GM11168 (cell line): ENCODE results near the gene P2RX5.
"Not testable (repeated sequence)": the region's sequence is repeated elsewhere in the genome, so short reads cannot be mapped to it uniquely, and the experiment has no call there.

ENCODE experiments used
- in situ Hi-C: fragments of 300-500 bp; cut with MboI; formaldehyde crosslinking; loops from one replicate; pipeline ENCODE4 v1.12.0; 2022; ENCODE audit warnings: low sequenced_read_pairs; ENCODE audit not compliant: unreplicated experiment

P2RX5 gene, protein sequence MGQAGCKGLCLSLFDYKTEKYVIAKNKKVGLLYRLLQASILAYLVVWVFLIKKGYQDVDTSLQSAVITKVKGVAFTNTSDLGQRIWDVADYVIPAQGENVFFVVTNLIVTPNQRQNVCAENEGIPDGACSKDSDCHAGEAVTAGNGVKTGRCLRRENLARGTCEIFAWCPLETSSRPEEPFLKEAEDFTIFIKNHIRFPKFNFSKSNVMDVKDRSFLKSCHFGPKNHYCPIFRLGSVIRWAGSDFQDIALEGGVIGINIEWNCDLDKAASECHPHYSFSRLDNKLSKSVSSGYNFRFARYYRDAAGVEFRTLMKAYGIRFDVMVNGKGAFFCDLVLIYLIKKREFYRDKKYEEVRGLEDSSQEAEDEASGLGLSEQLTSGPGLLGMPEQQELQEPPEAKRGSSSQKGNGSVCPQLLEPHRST

DNA sequence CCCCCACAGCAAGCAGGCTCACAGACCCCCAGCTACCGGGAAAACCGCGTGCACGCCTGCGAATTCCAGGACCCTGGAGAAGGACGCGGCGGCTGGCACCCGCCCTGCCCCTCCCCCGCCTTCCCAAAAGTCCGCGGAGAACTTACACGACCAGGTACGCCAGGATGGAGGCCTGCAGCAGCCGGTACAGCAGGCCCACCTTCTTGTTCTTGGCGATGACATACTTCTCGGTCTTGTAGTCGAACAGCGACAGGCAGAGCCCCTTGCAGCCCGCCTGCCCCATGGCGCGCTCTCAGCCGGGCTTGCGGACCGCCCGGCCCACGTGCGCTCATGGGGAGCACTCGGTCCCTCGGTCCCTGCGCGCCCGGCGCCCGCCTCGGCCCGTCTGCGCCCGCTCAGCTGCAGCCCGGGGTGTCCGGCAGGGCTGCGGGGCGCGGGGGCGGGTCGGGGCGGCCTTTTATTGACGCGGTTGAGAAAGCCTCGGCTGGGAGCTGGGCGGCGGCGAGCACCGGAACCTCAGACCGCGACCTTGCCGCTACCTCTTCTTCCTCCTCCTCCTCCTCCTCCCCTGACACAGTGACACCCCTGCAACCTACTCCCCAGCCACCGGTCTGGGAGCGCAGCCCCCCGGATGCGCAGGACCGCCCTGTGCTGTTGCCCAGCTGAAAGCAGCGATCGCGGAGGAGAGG, at the start of gene P2RX5:
P2RX5 (minus strand) TSS at position 433 of the 689 bp plus-strand sequence; CDS start at position 283, 150 bp downstream.
- in situ Hi-C loops = no loop called here

DNA sequence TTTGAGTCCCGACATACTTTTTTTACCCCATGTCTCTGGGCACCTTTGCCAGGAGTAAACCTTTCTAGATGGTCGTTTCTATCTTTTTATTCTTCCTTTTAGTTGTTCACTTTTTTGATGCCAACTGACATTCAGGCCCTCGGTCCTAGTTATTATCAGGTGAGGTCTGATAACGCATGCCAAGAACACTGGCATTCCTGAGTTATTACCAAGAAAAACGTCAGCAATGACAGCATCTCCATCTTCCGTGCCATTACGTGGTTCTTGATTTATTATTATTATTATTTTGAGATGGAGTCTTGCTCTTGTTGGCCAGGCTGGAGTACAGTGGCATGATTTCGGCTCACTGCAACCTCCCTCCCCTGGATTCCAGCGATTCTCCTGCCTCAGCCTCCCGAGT, 49.1 kb upstream of the P2RX5 start:
- in situ Hi-C loops = loop anchor here (10.0 kb wide), 1 partner anchor 60 kb away; the partner anchor contains the start of gene ITGAE

DNA sequence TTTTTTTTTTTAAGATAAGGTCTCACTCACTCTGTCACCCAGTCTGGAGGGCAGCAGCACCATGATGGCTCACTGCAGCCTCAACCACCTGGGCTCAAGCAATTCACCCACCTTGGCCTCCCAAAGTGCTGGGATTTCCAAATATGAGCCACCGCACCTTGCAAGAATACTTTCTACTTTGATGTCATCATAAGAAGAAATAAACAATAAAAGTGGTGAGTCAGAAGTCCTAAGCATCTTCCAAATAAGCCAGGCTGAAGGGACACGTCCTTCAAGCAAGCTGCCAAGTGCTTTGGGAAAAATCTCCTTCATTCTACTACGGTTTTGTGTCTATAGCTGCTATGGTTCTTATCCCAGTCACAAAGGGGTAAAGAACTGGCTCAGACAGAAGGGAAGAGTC, 48.1 kb upstream of the P2RX5 start:
- in situ Hi-C loops = loop anchor here (10.0 kb wide), 1 partner anchor 61 kb away; the partner anchor contains the start of gene ITGAE

DNA sequence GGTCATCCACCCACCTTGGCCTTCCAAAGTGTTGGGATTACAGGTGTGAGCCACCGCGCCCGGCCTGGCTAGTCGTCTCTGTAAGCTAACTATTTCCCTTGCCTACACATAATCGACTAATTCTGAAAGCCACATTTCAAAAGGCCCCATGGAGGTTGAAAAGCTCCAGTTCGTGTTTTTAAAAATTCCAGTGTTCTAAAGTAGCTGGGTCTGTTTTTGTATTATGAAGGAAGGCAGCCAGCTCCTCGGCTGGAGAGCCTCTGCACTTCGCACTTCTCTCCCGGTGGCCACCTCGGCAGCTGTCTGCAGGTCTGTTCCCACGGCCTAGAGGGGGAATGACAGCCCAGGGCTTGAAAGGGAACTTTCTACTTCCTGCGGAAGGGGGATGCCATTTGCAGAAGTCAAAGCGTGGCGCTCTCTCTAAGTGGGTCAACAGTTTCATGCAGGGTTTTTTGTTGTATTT, 44.7 kb upstream of the P2RX5 start:
- in situ Hi-C loops = loop anchor here (10.0 kb wide), 1 partner anchor 64 kb away; the partner anchor contains the start of gene ITGAE

DNA sequence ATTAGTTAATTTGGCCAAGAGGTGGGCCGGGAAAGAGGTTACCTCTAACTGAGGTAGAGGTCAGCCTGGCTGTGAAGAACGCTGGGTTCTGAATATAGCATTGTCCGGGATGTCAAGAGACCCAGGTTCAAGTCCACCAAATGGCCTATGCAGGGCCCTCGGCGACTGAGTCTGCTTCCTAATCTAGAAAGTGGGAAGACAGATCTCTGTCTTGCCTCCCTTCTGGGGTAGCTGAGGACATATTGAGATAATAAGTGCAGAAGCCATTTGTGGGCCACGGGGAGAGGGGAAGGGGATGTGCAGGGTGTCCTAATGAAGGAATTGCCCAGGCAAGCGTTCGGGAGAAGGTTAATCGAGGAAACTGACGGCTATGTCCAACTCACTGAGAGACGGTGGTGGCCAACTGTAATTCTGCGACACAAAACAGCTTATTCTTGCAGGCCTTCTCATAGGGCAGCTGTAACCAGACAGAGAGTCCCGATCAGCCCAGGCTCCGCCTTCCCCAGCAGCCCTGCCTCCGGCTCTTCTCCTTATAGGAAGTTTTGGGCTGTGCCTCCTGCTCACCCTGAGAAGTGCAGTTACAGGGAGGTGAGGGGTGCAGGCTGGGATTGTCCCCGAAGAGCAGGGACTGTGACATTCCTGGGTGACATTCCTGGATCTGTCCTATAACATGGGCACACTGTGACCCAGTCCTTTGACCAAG, 43.6 kb upstream of the P2RX5 start:
- in situ Hi-C loops = loop anchor here (5.0 to 10.0 kb wide), 3 partner anchors 55 to 88 kb away; partner anchors contain the start of gene ITGAE

DNA sequence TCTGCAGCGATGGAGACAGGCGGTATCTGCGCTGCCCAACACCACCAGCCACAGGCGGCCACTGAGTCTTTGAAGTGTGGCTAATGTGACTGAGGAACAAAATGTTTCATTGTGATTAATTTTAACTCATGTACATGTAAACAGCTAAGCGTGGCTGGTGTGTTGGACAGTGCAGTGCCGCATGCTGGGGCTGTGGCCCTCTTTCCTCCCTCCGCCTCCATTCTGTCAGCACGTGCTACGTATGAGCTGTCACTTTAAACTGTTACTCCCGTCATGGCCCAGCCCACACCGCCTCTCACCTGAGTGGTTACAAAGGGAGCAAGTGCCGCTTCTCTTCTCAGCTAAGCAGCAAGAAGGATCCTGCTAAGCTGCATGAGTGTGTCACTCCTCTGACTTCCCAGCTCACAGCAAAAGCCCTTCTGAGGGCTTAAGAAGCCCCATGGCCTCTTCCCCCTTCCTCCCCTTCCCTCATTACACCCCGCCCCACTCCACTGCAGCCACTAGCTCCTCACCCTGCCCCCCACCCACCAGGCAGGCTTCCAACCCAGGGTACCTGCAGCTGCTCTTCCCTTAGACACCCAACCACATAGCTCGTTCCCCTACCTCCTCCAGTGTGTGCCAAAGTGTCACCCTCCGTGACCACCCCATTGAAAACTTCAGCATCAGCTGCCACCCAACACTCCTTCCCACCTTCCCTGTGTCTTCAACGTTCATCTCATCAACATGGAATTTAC, 42.8 kb upstream of the P2RX5 start:
- in situ Hi-C loops = loop anchor here (5.0 to 10.0 kb wide), 2 partner anchors 54 to 89 kb away; no protein-coding TSS in a partner anchor

DNA sequence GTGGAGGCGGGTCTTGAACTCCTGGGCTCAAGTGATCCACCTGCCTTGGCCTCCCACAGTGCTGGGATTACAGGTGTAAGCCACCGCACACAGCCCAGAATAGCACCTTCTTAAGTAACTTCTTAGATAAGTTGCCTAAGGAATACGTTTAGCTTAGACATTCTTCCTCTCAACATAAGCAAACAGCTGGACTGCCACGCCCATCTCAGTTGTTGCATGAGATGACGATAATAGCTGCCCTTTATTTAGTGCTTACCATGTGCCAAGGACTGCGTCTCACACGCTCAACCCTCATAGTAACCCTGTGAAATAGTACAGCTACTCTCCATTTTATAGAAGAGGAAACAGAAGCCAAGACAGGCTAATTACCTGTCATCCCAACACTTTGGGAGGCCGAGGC, 39.6 kb upstream of the P2RX5 start:
- in situ Hi-C loops = loop anchor here (5.0 to 10.0 kb wide), 2 partner anchors 51 to 92 kb away; no protein-coding TSS in a partner anchor

DNA sequence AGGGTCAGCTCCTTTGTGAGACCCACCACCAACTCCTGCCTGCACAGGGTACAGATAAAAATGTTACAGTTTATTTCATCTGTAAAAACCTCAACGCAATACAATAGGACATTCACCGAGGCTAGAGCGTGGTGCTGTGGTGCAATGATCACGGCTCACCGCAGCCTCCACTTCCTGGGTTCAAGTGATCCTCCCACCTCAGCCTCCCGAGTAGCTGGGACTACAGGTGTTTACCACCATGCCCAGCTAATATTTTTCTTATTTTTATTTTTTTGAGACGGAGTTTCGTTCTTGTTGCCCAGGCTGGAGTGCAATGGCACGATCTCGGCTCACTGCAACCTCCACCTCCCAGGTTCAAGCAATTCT, 38.9 kb upstream of the P2RX5 start:
- in situ Hi-C loops = loop anchor here (5.0 to 10.0 kb wide), 2 partner anchors 50 to 92 kb away; no protein-coding TSS in a partner anchor

DNA sequence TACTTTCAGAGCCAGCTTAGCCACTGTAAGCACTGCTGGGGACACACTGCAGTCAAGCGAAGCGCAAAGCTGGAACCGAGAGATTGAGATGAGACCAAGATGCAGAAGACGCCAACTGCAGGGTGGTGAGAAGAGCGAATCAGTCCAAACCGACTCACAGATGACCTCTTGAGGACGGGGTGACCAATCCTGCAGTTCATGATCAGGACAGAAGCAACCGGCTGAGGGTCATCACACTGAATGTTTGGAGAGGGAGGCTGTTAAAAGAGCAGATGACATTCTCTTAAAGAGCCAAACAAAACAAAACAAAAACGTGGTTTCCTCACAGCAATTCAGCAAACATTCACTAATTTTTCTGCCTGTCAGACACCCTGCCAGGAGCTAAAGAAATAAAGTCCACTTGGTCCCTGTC, 36.3 kb upstream of the P2RX5 start:
- in situ Hi-C loops = loop anchor here (10.0 kb wide), 1 partner anchor 47 kb away; no protein-coding TSS in a partner anchor

DNA sequence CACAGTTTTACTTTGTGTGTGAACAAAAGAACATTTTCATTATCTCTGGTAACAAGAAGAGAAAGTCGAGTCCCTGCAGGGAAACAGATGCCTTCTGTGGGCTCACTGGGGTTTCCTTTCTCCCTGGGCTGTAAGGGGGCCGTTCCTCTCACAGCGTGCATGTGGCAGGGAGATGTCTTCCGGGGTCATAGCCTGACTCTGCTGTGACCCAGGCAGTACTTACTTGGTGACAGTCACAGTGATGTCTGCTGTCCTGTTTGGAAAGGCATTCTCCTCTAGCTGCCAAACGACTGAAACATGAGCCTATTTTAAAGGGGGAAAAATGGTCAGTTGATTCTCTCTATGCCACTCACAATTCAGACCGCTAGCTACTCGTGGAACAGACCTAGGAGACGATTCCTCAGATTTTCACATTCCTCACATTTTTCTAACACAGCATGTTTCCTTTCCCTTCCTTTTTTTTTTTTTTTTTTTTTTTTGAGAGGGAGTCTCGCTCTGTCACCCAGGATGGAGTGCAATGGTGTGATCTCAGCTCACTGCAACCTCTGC, 35.0 kb upstream of the P2RX5 start:
- in situ Hi-C loops = loop anchor here (10.0 kb wide), 1 partner anchor 46 kb away; no protein-coding TSS in a partner anchor

DNA sequence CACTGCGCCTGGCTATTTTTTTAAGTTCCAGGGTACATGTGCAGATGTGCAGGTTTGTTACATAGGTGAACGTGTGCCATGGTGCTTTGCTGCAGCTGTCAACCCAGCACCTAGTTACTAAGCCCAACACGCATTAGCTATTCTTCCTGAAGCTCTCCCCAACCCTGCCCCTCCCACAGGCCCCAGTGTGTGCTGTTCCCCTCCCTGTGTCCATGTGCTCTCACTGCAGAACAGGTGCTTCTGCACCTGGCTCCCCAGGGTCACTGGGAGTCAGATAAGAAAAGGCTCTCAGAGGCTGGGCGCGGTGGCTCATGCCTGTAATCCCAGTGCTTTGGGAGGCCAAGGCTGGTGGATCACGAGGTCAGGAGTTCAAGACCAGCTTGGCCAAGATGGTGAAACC, 33.9 kb upstream of the P2RX5 start:
- in situ Hi-C loops = loop anchor here (10.0 kb wide), 1 partner anchor 45 kb away; no protein-coding TSS in a partner anchor

DNA sequence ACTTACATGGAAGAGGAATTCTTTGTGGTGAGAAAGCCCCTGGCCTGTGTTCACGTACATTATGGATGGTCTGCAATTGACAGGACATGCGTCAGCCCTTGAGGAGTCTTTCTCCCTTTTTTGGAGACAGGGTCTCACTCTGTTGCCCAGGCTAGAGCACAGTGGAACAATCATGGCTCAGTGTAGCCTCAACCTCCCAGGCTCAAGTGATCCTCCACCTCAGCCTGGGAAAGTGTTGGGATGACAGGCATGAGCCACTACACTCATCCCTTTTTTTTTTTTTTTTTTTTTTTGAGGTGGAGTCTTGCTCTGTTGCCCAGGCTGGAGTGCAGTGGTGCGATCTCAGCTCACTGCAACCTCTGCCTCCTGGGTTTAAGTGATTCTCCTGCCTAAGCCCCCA, 32.1 kb upstream of the P2RX5 start:
- in situ Hi-C loops = not testable (repeated sequence)

DNA sequence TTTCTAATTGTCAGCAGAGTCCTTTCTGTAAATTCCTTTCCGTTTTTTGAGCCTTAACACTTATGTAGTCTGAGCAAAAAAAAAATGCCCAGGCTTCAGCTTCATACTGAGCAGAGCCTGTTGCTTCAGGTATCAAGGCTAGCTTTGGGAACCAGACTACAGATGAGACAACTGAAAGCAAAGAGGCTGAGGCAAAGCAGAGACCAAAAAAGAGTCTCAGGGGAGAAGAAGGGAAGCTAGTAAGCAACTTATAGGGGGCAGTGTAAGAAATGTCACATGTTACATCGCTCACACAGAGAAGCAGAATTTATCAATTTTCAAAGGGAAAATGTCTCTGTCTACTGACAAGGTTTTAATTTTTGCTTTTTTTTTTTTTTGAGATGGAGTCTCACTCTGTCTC, 31.1 kb upstream of the P2RX5 start:
- in situ Hi-C loops = no loop called here

DNA sequence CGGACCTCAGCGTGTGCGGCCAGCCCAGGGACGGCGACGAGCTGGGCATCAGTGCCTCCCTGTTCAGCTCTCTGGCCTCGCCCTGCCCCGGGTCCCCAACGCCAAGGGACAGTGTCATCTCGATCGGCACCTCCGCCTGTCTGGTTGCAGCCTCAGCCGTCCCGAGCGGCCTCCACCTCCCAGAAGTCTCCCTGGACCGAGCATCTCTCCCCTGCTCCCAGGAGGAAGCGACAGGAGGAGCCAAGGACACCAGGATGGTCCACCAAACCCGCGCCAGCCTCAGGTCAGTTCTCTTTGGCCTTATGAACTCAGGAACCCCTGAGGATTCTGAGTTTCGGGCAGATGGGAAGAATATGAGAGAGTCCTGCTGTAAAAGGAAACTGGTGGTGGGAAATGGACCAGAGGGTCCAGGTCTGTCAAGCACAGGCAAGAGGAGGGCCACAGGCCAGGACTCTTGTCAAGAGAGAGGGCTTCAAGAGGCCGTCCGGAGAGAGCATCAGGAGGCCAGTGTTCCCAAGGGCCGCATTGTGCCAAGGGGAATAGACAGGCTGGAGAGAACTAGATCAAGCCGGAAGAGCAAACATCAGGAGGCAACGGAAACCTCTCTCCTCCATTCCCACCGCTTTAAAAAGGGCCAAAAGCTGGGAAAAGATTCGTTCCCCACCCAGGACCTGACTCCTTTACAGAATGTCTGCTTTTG, 28.6 kb upstream of the P2RX5 start:
- in situ Hi-C loops = no loop called here

DNA sequence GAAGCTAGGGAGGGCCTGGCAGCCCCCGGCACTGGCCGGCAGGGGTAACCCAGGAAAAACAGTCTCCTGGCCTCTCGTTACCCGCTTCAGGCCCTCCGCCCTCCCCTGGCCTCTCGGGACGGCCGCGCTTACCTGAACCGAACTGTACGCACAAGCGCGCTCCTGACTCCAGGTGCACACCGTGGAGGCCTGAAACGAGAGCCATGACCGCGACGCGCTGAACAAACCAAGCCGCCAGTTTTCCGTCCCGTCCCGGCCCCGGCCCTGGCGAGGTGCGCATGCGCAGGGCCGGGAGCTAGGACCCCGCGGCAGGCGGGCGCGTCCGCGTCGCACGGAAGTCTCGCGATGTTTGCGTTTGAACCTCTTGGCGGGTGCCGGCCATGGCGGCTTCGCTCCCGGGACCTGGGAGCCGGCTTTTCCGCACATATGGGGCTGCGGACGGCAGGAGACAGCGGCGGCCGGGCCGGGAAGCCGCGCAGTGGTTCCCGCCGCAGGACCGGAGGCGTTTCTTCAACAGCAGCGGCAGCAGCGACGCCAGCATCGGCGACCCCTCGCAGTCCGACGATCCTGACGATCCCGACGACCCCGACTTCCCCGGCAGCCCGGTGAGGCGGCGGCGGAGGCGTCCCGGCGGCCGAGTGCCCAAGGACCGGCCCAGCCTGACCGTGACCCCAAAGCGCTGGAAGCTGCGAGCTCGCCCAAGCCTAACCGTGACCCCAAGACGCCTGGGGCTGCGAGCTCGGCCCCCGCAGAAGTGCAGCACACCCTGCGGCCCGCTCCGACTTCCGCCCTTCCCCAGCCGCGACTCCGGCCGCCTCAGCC, 27.8 kb upstream of the P2RX5 start, which contains the start of gene HASPIN:
HASPIN (plus strand) TSS at position 348 of the 822 bp plus-strand sequence; CDS start at position 381, 33 bp downstream.
- in situ Hi-C loops = no loop called here

DNA sequence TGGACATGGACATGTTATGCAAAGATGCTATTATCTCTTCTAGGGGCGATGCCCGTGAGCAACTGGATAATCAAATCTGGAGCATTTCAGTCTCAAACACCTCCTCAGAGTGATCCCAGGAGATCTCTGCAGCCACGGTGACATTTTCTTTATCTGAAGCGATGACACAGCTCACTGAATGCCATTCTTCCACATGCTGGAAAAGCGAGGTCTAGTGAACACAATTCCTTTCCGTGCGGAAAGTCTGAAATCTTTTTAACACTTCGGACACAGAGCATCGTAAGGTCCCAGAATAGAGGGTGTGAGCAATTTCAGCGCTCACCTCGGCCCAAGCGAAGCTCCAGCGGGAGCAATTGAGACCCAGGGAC, 27.2 kb upstream of the P2RX5 start:
- in situ Hi-C loops = no loop called here

DNA sequence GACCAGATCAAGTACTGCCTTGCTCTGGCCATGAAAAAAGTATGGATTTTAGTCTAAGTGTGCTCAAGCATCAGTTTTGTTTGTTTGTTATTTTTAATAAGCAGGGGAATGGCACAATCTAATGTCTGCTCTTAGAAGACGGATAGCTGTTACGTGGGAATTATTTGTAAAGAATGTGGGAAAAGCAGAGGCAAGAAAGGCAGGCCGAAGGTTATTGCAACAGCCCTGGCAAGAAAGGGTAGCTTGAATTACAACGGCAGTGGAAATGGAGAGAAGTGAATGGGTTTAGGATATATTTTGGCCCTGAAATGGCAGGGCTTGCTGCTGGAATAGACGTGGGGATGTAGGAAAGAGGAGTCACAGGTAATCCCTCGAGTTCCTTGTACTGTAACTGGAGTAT, 26.8 kb upstream of the P2RX5 start:
- in situ Hi-C loops = no loop called here

DNA sequence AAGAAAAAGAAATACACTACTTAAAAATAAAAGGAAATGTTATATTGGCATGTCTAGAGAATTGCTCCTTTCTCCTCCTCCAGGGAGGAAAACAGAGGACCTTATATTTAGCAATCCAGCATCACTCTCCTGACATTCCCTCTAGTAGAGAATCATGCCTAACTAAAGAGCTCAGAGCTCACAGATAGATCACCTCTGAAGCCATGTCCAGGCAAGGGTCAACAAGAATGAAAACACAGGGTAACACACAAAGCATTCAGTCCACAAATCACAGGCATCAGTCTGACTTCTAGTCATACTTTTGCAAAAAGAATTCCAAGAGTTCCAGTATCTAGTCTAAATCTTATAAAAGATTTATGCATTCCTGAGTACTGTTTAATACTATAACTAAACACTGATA, 23.3 kb upstream of the P2RX5 start:
- in situ Hi-C loops = no loop called here
